ENCODE data around the gene WSB2.

DNA sequence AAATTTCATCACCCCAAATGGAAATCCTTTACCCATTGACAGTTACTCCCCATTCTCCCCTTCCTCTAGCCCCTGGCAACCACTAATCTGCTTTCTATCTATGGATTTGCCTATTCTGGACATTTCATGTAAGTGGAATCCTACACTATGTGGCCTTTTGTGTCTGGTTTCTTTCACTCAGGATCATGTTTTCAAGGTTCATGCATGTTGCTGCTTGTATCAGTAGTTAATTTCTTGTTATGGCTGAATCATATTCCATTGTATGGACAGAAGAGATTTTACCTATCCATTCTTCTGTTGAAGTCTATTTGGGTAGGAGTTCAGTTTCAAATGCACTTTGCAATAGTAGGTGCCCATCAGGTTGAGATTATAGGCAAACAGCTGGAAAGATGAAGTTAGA, 43.1 kb downstream of the WSB2 start:
- TF ChIP-seq EP300 (IDR thresholded peaks at IDR 0.05; ENCODE audit: borderline replicate concordance in 1 of 2, control insufficient read depth in 1 of 2, low read depth in 2 of 2, low read length in 2 of 2) (no peak), POLR2A (IDR thresholded peaks at IDR 0.05; ENCODE audit: low read depth, low read length) (no peak), RAD21 (IDR thresholded peaks at IDR 0.05; ENCODE audit: insufficient read depth, low read depth, low read length) (no peak), CHD4 (IDR thresholded peaks at IDR 0.05) (no peak)
- TF ChIP-seq, protein P1, sequence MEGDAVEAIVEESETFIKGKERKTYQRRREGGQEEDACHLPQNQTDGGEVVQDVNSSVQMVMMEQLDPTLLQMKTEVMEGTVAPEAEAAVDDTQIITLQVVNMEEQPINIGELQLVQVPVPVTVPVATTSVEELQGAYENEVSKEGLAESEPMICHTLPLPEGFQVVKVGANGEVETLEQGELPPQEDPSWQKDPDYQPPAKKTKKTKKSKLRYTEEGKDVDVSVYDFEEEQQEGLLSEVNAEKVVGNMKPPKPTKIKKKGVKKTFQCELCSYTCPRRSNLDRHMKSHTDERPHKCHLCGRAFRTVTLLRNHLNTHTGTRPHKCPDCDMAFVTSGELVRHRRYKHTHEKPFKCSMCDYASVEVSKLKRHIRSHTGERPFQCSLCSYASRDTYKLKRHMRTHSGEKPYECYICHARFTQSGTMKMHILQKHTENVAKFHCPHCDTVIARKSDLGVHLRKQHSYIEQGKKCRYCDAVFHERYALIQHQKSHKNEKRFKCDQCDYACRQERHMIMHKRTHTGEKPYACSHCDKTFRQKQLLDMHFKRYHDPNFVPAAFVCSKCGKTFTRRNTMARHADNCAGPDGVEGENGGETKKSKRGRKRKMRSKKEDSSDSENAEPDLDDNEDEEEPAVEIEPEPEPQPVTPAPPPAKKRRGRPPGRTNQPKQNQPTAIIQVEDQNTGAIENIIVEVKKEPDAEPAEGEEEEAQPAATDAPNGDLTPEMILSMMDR (IDR thresholded peaks at IDR 0.05 in 2 of 3, conservative IDR thresholded peaks at IDR 0.05 in 1 of 3; ENCODE audit: control insufficient read depth in 2 of 3, extremely low read depth in 1 of 3, insufficient read depth in 1 of 3, low read depth in 3 of 3, low read length in 3 of 3) = no peak
